SU-DHL-6 (cell line): Measurements from ENCODE around the gene ITGB2.

Source experiments
- EZH2phosphoT487 ChIP-seq: fragments of 200-600 bp; sonication (generic), shearing (Covaris generic); conservative IDR thresholded peaks from 2 replicates; pipeline ENCODE4 v1.6.1; 2018; ENCODE audit warnings: mild to moderate bottlenecking, antibody characterized with exemption, low read length, moderate library complexity, mixed read lengths
- TF ChIP-seq, protein P1 (sequence below): fragments of 200-600 bp; sonication (generic); IDR thresholded peaks from one replicate; pipeline ENCODE4 v1.5.1; 2017; ENCODE audit warnings: antibody characterized with exemption, mild to moderate bottlenecking, low read length, moderate library complexity; ENCODE audit not compliant: insufficient read depth, poor library complexity, severe bottlenecking

DNA sequence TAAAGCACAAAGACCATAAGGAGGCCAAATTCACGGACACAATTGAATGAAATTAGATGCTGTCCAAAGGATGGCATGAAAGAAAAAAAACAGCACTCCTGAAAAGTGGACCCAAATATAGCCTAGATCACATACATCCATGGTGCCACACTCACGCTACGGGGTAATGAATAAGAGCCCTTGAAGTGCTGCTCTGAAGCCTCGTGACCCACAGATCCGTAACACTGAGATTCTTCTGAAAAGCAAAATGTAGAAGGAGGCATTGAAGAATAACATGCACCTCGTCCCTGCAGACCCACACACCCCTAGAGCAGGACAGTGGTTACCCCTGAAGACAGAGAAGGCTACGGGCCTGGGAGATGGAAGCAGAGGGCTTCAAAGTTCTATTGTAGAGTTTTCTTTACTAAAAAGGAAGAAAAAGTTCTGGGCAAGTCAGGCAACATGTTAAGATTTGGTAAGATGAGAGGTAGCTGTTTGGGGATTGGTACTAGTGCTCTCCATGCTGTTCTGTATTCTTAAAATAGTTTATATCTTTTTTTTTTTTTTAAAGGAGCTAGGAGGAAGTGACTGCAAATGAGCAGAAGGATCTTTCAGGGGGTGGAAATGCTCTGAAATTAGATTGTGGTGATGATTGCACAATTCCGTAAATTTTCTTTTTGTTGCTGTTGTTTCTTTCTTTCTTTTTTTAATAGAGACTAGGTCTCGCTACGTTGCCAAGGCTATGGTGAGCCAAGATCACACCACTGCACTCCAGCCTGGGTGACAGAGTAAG is 4.1 kb upstream of the ITGB2 start:
- TF ChIP-seq EZH2phosphoT487 = no peak
- TF ChIP-seq, protein P1, sequence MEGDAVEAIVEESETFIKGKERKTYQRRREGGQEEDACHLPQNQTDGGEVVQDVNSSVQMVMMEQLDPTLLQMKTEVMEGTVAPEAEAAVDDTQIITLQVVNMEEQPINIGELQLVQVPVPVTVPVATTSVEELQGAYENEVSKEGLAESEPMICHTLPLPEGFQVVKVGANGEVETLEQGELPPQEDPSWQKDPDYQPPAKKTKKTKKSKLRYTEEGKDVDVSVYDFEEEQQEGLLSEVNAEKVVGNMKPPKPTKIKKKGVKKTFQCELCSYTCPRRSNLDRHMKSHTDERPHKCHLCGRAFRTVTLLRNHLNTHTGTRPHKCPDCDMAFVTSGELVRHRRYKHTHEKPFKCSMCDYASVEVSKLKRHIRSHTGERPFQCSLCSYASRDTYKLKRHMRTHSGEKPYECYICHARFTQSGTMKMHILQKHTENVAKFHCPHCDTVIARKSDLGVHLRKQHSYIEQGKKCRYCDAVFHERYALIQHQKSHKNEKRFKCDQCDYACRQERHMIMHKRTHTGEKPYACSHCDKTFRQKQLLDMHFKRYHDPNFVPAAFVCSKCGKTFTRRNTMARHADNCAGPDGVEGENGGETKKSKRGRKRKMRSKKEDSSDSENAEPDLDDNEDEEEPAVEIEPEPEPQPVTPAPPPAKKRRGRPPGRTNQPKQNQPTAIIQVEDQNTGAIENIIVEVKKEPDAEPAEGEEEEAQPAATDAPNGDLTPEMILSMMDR = no peak
